Activated T-helper 1 cell treated with anti-CD3 and anti-CD28 coated beads, Interleukin-2, amount 50 U/mL, for 16 hours (primary cell): ENCODE data around the gene FRS3.
"Not testable (repeated sequence)": the region's sequence is repeated elsewhere in the genome, so short reads cannot be mapped to it uniquely, and the experiment has no call there.

Experiments used
- DNase-seq, 2 donors: peaks; one replicate each; pipeline ENCODE4 v3.0.0-alpha.2; 2020; ENCODE audit warnings: low read depth in 1 of 2, low spot score in 1 of 2

FRS3 gene

GRCh38 chr6:41770381-41771057 is 9.2 kb downstream of the FRS3 start:
- DNase-seq, result no peak

DNA sequence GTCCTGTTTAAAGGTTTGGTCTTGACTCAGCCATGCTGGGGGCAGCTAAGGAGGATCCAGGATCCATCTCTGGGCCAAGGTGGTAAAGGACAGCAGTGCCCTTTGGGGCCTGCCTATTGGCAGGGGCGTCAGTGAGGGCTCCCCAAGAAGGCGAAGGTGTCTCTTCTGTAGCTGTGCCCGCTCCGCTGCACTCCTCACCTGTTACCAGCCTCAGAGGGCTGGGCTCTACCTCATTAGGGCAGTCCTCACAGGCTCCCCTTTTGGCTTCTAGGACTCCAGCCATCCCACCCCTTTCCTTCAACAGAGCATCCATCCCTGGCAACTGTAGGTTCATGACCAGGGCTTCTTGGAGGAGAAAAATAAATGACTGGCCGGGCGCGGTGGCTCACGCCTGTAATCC is 10.3 kb downstream of the FRS3 start:
- no peak for DNase-seq

DNA sequence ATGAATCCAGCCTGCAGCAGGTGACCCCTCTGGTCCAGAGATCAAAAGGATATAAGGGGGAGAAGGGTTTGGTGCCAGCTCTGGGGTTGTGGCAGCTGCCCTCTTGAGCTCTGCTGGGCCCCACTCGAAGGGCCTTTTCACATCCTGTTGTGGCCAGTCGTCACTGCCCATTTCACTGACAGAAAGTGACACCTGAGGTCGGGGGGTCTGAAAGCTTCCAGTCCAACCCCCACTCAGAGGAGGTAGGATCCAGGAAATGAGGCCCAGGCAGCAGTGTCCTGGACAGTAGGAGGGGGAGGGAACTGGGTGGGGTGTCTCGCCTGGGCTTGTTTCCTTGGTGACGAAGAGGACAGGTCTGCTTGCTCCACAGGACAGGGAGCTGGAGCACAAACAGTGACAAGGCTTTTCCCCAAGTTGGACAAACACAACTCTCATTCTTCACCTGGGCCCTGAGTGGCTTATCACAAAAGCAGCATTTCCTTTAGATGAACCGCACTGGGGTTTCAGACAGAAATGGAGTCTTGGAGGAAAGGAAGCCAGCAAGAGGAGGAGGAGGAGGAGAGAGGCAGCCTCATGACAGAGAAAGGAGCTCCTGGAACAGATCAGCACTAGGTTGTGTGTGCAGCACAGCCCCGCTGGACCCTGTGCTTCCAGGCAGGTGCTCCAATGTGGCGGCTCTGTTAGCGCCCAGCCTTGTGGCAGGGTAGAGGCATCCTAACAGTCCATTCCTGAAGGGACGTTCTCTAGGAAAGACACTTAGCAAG is 11.0 kb downstream of the FRS3 start:
- no peak for DNase-seq

DNA sequence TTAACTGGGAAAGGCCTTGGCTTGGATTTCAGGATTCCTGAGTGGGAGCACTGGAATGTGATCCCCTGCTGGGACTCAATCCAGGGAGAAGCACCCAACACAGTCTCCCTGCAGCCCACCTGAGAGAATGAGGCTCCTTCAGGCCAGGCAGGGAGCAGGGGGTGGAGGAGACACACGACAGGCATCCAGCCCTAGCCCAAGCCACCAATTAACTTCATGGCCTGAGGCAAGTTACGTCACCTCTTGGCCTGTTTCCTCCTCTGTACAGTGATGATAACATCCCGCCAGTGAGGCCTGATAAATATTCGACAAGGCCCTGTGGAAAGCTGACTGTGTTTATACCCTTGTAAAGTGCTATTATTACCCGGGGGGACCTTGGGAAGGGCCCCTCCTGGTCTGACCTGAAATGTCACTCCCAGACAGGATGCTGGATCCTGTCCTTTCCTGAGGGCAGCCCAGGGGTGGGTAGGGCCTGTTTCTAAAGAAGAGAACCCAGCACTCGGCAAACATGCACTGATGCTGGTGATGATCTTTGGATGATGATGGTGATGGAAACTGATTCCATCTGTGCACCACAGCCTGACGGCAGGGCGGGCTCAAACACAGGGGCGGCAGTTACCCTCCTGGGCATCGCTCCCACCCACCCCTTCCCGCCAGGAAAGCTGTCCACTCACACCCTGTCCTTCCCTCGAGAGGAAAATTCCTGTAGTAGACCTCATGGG is 12.4 kb downstream of the FRS3 start:
- no peak for DNase-seq

- not testable (repeated sequence) for DNase-seq
Measured at GRCh38 chr6:41766043-41766664, 13.5 kb downstream of the FRS3 start.

DNA sequence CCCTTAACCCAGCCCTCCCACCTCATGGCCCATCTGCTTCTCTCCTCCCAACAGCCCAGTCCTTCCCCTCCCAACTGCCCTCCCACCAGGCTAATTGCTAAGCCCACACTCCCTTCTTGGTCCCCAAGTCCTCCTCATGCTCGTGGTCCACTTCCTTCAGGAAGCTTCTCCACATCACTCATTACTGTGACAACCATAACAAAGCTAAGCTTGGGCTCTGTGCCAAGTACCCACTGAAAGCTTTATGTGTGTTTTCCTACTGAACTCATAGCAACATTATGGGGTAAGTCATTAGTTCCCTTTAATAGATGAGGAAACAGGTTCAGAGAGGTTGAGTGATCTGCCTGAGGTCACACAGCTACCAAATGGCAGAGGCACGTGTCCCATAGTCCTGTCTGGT is 16.2 kb downstream of the FRS3 start:
- DNase-seq, result no peak

GRCh38 chr6:41759905-41760579 is 19.7 kb downstream of the FRS3 start:
- DNase-seq, result no peak

DNA sequence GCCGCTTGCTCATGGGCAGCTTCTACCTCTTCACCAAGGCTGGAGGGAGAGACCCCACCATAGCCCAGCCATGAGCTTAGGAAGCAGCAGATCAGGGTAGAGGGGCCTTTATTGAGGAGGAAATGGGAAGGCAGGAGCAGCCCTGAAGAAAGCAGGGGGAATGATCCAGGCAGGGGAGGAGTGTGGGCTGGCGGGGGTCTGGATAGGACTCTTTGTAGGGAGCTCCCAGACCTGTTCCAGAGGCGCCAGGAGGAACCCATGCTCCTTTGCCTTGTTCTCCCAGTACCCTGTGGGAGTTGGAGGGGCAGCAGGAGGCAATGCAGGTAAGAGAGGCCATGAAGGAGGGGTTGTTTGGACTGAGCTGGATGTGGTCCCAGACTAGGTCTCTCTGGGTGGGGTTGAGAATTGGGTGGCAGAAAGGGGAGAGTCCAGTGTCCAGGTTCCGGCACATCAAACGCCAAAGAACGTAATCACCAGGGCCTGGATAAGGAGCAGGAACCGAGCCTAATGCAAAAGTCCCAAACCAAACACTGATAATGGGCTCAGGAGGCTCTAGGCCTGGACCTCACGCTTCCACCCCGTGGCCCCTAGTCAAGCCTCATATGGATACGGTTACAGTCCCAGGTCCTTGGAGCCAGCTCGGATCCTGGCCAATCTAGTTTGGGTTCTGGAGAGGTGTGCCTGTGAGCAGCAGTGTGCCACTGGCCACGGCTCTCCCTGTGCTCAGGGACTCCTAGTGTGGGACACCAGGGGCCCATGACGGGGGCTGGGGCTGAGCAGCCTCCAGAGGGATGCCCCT is 20.4 kb downstream of the FRS3 start:
- DNase-seq, result no peak

GRCh38 chr6:41758641-41759035 is 21.1 kb downstream of the FRS3 start:
- DNase-seq, result no peak

- DNase-seq, result no peak
Measured at GRCh38 chr6:41757931-41758640, 21.6 kb downstream of the FRS3 start.

DNA sequence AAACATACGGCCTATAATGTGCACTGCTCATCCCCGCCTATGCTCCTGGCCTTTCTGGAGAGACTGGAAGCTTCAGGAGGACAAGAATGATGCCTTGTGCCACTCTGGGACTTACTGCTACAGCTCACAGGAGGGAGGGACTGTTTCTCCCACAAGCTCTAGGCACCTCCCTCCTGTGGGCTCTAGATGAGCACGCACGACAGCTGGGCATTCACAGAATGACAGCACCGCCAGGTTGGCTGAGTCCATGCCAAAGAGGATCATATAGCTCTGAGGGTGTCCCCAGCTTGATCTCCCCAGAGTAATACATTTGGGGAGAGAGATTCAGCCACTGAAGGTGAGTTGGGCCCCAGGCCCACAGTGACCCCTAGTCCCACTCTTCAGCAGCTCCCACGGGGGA is 22.4 kb downstream of the FRS3 start:
- no peak for DNase-seq

- no peak for DNase-seq
Measured at GRCh38 chr6:41756354-41756753, 23.3 kb downstream of the FRS3 start.

- DNase-seq, result no peak
Measured at GRCh38 chr6:41755895-41756294, 23.8 kb downstream of the FRS3 start.

DNA sequence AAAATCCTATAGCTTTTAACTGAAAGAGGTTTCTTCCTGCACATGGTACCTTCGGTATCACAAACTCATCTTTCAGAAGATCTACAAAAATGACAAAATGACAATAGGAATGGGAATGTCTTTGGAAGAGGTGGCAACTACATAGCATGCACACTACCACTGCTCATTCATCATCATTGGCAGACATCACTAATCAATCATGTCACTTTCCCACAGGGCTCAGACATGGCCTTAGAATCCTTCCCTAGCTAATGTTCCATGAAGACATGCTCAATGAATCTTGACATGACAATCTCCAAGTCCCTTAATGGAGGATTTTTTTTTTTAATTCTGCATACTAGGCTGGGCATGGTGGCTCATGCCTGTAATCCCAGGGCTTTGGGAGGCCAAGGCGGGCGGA is 29.3 kb downstream of the FRS3 start:
- no peak for DNase-seq

DNA sequence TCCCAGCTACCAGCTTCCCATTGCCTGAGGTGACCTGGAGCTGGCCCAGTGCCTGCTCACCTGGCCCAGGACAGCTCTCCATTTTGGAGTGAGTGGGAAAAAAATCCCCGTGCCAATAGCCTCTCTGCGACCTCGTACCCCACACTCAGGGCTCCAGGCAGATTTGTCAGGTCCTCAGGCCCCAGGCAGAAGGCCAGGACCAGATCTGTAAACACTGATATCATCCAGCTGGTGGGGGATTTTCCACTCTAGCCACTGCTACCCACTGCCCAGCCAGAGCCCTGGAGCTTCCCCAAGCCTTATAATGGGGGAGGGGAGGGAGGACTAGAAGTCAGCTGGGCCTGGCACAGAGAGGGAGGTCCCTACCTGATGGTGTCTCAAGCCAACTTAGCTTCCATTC is 31.2 kb downstream of the FRS3 start:
- no peak for DNase-seq

GRCh38 chr6:41748102-41748477 is 31.6 kb downstream of the FRS3 start:
- DNase-seq, result no peak

DNA sequence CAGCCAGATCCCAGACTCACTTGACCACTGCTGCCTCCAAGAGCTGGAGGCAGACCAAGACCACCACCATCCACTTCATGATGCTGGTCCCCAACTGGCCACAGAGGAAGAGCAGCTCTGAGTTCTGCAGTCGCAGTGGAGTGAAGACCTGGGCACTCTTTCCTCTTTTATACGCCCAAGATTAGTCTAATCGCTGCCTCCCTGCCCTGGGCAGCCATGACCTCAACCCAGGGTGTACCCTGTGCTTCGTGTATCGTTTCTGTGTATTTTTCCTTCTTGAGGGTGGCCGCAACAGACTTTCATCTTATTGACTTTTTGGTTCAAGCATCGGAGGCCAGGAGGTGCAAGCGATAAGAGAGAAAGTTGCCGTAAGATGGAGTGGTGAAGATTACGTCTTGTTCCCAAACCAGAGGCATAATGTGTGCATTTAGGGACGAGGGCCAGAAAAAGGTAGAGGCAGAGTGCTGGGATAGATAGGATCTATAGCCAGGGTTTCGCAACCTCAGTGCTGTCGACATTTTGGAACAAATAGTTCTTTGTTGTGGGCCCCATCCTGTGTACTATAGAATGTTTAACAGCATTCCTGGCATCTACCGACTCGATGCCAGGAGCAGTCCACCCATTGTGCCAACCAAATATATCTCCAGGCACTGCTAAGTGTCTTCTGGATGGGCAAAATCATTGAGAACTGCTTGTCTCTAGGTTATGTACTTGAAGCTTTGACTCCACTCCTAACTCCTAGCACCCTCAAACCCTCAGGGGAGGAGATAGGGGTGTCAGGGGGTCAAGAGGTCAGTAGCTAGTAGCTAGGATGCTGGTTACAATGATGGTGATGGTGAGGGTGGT is 32.2 kb downstream of the FRS3 start, which contains the start of gene PGC:
PGC (minus strand) TSS at position 142 of the 846 bp plus-strand sequence; CDS start at position 79, 63 bp downstream.
- DNase-seq, result no peak

- DNase-seq, result no peak
Measured at GRCh38 chr6:41746107-41746506, 33.6 kb downstream of the FRS3 start.
